HG03066 (cell line): ENCODE results near the gene MCM3AP.
"Not testable (repeated sequence)": the region's sequence is repeated elsewhere in the genome, so short reads cannot be mapped to it uniquely, and the experiment has no call there.

Experiments used
- ATAC-seq: cut with Tn5 transposase; IDR thresholded peaks from one replicate; pipeline ENCODE4 v1.9.1; 2021; ENCODE audit warnings: low read depth; ENCODE audit not compliant: unreplicated experiment

MCM3AP gene

DNA sequence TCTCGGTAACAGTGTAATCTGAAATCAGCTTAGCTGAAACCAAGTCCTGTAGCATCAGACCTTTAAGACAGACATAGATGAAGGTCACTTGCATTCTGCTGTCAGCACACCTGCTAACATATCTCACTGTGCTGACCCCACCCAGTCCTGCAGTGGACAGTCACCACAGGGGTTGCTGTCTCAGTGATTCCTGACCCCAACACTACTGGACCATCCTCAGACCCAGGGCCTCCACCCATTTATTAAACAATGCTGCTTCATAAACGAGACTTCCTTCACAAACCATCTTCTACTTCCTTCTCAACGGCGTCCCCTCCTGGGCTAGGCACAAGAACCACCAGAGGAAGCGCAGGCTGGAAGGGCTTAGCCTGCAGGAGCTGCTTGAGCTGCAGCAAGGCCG lies 39.1 kb downstream of the MCM3AP start:
- ATAC-seq, result no peak

DNA sequence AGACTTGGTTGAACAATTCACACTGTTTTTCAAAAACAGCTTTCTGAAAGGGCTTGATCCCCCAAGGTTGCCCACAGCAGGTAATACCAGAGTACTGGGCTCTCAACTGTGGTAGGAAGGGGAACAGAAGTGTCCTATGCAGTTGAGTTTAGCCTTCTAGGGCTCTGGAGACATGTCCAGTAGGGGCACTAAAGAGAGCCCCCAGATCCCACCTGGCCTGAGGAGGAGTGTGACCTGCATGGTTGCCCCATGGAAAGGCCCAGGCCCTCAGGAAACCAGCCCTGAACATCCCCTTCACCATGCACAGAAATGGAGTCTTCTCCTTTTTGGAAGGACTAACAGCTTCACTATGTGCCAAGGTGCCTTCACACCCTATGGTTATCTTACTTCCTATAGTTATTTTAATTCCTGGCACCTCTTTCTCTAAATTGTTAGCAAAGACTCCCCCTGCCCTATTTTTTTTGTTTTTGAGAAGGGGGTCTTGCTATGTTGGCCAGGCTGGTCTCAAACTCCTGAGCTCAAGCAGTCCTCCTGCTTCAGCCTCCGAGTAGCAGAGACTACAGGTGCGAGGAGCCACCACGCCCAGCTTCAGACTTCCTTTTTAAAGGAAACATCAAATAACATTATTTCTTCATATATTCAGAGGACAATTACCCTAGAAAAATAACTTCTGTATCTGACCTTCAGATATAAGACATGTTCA lies 40.0 kb downstream of the MCM3AP start:
- ATAC-seq, result no peak

DNA sequence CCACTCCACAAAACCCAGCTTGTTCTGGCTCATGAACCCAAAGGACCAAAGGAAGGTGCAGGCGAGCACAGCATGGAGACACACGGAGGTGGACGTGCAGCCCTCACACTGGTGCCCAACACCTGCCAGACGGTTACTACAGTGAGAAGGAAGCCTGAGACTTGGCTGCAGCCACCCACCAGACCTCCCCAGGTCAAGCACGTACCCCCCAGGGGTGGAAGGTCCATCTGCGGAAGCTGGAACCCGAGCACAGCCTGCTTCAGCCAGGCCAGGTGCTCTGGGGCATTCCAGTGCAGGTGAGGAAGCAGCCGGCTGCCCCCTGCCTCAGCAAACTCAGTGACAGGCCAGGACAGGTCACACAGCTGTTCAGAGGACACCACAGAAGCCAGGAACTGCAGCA lies 40.8 kb downstream of the MCM3AP start:
- no peak for ATAC-seq

DNA sequence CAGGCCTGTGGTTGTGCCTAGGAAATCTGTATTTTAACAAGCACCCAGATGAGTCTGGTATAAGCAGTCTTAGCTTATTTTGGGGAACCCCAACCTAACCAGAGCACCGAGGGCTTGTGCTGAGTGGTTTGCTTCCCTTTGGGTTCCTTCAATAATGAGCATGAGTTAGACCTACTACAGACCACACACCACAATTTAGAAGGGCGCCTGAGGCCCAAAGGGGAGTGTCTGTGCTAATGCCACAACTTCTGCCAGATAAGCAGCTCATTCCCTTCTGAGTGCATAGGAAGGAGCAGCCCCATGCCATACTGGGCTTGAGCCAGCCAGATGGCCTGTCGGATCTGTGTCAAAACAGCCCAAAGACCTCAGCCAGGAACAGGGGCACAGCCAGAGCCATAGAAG lies 41.5 kb downstream of the MCM3AP start:
- no peak for ATAC-seq

DNA sequence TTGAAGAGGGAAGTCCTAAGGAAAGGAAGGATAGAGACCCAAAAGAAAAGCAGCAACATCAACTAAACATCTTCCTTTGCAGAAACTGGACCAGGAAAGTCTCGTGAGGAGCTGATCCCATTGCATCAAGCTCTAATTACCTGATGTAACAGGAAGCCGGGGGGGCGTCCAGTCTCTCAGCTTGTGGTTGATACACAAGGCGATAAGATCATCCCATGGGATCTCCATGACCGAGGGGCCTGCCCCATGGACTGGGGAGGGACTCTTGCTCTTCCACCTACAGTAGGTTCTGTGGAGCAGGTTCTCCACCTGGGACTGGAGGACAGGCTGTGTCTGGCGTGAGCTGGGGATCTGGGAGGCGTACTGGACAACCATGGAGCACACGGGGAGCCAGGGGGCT lies 42.1 kb downstream of the MCM3AP start:
- ATAC-seq, result no peak

DNA sequence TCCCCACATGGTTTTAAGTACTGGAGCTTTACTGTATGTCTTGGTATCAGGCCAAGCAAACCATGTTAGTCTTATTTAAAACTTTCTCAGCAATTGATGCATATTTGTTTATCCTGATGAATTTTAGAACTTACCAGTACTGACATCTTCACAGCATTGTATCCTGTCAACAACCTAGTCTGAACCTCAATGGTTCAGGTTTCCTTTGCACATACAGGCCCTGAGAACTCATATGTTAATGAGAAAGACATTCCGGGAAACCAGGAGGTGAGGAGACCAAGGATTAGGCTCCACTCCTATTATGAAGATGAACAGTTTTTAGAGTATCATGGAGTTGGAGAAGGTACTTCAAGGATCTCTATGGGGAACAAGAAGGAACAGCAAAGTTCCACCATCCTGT lies 43.8 kb downstream of the MCM3AP start:
- ATAC-seq, result not testable (repeated sequence)

DNA sequence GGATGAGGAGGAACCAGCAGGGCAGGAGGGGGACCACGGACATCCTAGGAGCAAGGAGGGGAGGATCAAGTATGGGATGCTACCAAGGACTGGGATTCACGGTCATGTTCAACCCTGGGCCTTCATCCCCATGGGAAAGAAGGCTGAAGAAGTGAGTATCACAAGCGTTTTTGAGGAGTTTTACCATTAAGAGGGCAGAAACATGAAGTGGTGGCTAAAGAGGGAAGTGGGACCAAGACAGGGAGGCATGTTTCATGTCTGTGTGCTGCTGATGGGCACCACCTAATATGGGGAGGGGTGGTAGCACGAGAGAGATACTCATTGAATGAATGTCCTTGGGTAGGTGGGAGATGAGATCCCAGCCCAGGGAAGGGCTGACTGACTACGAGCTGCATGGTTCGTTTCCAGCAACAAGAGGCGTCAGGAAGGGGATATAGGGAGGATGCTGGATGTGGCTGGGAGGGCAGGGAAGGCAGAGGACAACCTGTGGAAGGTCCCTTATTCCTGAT lies 45.5 kb downstream of the MCM3AP start:
- no peak for ATAC-seq

DNA sequence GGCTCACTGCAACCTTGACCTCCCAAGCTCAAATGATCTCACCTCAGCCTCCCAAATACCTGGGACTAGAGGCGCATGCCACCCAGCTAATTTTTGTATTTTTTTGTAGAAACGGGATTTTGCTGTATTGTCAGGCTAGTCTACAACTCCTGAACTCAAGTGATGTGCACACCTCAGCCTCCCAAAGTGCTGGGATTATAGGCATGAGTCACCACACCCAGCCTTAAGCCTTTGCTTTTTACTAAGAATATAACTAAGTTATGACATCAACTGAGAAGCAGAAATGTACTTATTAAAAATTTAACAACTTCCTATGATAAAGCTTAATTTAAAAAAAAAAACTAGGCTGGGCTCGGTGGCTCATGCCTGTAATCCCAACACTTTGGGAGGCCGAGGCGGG lies 47.9 kb downstream of the MCM3AP start:
- no peak for ATAC-seq

DNA sequence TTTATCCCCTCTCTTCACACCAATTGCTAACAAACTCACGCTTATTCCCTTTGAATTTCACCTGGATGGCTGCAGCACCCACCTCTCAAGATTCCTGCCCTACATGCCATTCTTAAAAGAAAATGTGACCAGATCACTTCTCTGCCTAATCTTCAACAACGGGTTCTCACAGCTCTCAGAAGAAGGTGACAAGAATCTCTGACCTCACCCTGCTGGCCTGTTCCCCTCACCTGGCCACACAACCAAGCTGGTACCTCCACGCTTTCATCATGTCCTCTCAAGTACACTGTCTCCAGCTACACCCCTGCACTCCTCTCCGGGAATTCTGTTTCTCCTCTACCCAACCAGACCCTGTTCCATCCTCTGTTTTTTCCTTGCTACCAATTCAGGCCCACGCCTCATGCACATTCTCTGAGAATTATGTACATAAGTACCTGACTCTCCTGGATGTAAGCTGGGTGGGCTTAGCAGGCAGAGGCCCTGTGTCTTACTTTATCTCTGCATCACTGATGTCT lies 50.9 kb downstream of the MCM3AP start:
- no peak for ATAC-seq

DNA sequence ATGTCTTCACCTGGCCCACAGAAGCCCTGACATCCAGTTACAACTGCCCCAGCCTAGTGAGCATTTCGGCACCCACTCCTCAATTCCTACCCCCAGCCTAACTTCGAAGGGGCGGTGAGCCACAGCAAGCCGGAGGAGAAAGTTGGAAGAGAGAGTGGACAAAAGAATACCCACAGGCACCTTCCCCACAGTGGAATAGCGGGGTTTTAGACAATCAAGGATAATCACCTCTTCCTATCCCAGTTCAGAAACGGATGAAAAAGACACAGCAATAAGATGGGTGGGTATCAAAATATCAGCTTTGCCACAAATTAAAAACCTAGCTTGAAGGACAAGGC lies 55.5 kb downstream of the MCM3AP start:
- ATAC-seq, result no peak

DNA sequence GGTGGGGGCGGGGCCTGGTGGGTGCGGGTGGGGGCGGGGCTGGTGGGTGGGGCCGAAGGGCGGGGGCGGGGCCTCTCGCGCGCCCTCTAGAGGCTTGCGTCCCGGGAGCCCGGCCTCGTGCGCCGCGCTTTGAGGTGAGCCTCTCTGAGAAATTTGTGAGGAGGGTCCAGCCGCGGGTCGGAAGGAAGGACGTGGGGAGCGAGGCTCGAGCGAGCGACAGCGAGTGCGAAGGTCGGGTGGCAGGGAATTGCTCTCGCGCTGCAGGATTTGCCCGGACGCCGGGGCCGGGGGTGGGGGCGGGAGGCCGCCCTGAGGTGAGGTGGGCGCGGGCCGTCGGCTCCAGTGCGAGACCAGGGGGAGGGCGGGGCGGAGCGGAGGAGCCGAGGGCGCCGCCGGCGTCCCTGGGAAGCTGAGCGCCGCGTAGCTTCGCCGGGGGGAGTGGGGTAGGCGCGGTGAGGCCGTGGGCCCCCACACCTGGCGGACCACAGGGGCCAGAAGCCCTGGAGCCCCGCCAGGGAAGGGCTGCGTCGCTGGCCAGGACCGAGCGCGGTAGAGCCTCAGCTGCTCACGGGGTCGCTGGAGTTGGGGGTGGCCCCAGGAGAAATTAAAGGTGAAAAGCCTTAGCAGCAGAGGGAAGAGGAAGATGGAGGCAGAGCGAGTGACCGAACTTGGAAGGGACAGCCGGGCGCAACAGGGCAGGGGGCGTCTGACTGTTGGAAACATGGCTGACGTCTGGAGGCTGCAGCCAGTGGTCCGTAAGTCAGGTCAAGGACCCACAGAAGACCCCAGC lies 56.1 kb downstream of the MCM3AP start:
- peak; percentile 29 for ATAC-seq

DNA sequence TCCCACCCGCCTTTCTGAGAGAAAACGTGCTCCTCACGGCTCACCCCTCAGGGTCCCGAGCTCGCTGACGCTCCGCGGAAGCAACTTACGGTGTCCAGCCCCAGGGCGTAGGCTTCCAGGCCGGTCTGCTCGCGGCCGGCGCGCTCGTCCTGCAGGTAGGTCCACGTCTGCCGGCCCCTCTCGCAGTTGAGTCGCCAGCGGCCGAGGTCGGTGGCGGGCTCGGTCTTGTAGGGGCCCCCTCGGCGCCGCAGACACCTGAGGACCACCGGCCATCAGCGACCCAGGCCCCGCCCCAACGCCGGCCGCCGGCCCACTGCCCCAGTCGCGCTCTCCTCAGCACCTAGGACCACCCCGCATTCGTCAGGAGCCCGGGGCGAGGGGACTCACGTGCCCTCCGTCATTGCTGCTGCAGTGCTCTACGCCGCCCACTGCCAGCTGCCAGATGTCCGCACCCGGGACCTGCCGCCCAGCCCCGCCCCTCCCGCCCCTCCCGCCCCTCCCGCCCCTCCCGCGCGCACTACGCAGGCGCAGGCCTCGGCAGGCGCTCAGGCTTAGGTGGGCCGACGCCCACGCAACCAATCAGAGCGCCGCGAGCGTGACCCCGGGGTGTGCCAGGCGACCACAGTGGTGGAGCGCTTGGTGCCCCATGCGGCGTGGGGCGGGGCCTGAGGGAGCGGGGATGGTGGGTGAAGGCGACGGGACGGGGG lies 56.9 kb downstream of the MCM3AP start, which contains the start of gene LSS:
Gene LSS (minus strand): TSS at position 430 of the 707 bp plus-strand sequence. CDS start 29 bp downstream, at position 401.
- ATAC-seq, result peak; percentile 71

DNA sequence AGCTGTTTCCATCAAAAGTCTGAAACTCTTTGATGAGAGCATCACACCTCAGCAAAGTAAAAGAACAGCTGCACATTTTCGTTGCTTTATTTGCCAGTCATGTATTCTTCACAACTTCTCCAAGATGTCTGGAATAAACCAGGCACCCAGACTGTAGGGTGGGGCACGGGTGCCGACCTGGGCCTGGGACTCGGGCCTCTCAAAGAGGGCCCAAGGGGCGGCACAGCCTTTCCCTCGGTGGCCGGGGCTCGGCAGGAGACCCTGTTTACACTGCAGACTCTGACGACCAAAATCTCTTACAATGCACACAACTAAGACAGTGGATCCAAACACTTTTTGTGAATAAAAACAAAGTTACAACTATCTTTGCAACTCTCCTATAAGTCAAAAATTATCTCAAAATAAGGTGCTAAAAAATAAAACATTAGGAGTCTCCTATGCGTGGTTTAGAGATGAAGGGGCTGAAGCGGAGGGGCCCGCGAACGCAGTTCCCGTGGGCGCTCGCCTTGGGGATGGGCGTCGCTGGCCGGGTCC lies 57.5 kb downstream of the MCM3AP start:
- ATAC-seq, result no peak

DNA sequence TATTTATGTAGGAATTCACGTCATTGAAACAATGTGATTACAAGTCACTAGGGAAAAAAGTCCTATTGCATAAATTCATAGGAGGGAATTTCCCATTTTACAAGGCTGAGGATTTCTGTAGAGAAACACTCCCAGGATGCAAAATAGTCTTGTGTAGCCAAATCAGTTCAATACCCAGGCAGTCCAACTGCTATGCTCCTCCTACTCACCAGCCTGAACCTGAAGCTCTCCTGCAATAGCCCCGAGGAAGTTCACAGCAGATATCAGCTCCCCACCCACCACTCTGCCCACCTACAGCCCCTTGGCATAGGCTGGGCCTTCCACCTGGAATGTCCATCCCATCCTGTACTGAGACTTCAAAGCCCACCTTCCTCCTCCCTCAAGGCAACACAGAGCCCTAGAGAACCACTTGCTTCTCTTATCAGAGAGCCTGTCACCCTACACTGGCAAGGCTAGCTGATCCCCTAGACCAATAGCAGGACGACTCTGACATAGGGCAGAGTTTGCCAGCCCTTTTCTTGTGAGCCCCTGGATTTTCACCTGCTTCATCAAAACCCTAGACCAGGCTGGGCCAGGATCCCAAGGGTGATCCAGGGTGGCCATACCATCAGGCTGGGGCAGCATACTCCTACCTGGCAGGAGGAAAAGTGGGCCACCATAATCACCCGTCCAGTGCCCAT lies 58.4 kb downstream of the MCM3AP start:
- ATAC-seq, result no peak

DNA sequence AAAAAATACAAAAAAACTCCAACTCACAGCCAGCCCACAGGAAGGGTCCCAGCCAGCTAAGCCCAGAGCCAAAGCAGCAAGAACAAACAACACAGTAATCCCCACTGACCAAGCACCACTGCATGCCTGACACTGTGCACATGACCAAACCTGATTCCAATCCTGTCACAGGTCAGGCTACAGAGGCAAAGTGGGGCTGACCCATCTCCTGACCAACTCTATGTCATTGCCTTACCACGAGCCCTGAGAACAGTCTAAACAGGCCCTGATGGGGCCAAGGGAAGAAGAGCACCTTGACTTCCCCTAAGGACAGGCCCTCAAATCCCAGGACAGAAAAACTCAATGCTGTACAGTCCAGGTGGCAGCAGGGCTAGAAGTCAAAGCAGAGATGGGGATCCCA lies 59.3 kb downstream of the MCM3AP start:
- ATAC-seq, result no peak

DNA sequence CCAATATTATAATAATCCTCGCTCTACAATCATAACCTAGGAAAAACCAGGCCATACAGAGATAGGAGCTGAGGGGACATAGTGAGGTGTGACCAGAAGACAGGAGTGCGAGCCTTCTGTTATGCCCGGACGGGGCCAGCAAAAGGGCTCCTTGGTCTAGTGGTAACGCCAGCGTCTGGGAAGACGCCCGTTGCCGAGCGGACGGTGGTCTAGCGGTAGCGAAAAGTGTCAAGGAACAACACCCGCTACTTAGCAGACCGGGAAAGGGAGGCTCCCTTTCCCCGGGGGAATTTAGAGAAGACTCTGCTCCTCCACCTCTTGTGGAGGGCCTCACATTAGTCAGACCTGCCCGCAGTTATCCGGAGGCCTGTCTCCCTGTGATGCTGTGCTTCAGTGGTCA lies 61.8 kb downstream of the MCM3AP start:
- ATAC-seq, result not testable (repeated sequence)

DNA sequence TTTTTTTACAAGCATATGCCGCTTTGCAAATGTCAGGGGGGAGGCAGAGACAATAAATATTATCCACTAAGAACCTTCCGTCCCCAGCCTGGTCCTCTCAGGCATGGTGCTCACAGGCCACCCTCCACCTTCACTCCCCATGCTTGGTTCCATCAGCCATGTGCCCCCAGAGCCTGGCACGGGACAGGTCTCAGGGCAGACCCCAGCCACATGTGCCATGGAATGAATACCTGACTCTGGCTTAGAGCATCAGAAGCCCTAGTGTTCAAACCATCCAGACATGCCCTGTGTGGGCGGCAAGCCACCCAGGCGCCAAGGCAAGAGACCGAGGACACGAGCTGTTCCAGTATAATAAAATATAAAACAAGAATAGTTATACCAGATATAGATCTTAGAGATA lies 62.2 kb downstream of the MCM3AP start:
- ATAC-seq, result no peak

DNA sequence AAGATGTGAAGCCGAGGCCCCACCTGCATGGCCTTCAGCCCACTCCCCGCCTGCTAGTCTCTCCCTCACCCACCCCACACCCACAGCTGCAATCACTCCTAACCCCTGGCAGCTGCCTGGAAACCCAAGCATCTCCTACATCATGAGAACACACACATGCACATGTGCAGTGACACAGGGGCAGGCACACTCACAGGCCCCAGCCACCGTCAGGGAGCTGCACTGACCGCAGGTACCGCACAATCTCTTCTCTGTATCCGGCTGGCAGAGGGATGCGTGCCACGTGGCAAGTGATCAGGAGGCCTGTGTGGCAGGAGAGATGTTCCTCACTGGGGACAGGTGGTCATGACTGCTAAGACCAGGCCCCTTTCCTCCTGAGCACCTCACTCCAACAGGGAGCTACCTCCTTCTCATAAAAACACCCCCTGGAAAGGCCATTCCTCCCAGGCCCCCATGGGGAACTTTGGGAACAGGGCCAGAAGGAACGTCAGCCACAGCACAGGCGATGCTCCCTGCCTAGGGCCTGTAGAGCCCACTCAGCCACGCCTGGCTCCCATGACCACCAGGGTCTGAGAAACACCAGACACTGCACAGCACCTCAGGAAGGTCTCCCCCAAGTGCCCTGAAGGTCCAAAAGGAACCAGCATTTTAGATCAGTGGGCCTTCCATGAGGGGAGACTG lies 62.8 kb downstream of the MCM3AP start:
- ATAC-seq, result no peak

DNA sequence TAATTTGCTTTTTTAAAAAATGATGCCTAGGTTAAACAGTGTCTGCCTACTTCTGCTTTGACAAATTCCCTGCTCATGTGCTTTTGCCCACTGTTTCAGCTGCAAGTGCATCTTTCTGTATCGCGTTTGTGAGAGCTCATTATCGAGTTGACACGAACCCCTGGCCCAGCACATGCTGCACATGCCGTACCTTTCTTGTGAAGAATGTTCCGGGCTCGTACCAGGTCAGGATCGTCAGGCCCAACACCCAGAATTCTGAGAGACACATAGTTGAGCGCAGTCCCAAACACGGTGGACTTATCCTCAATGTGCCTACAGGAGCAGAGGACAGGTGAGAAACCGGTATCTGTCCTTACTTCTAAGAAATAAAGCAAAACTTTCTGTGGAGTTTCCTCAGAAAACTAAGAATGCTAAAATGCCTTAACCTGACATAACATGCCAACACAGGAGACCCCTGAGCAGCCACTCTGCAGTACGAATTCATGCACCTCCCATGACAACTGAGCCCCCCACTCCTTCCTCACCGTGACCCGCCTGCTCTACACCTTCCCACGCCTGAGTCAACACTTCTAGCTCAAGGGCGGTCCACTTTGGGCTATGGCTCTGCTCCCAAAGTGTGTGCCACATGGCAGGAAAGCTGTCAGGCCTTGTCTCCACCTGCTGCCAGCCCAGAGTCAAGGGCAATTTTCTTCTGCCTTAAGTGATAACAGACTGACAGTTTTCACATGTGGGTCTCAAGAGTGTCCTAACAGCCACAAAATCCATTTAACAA lies 63.6 kb downstream of the MCM3AP start:
- ATAC-seq, result no peak
